ENCODE data around the gene CTNNBIP1. TPM values are rescaled to one million over a fixed set of nuclear protein-coding genes. Genes with fewer than 3 reads are reported as not detected.

Gene CTNNBIP1
- polyA plus RNA-seq, 3 donors from 2014 or later = 41.0 to 51.5 (median 45.5) TPM

GRCh38 chr1:9869831-9870251, 40.2 kb downstream of the CTNNBIP1 start:
- Mint-ChIP-seq H3K4me1 (peaks cover 1 to 4% of the 10 kb centered on the region in 2 donors), H3K27ac (no peak overlapping the region), H3K36me3 (no peaks in the 10 kb centered on the region), H3K4me3 (no peak overlapping the region), H3K27me3 (ENCODE audit: low read depth in 3 of 3) (no peaks in the 10 kb centered on the region), H3K9me3 (no peaks in the 10 kb centered on the region)
- DNase-seq = no peak

- H3K27me3 Mint-ChIP-seq (ENCODE audit: low read depth in 3 of 3) = no peaks in the 10 kb centered on the region
- no peak for DNase-seq
- no peaks in the 10 kb centered on the region for H3K4me1 Mint-ChIP-seq
- H3K4me3 Mint-ChIP-seq = no peak overlapping the region
- no peak overlapping the region for H3K27ac Mint-ChIP-seq
- no peaks in the 10 kb centered on the region for H3K9me3 Mint-ChIP-seq
- peaks cover 0 to 3% (median 0%) of the 10 kb centered on the region in 3 donors for H3K36me3 Mint-ChIP-seq
Observed at GRCh38 chr1:9868244-9868590, 41.9 kb downstream of the CTNNBIP1 start.

DNA sequence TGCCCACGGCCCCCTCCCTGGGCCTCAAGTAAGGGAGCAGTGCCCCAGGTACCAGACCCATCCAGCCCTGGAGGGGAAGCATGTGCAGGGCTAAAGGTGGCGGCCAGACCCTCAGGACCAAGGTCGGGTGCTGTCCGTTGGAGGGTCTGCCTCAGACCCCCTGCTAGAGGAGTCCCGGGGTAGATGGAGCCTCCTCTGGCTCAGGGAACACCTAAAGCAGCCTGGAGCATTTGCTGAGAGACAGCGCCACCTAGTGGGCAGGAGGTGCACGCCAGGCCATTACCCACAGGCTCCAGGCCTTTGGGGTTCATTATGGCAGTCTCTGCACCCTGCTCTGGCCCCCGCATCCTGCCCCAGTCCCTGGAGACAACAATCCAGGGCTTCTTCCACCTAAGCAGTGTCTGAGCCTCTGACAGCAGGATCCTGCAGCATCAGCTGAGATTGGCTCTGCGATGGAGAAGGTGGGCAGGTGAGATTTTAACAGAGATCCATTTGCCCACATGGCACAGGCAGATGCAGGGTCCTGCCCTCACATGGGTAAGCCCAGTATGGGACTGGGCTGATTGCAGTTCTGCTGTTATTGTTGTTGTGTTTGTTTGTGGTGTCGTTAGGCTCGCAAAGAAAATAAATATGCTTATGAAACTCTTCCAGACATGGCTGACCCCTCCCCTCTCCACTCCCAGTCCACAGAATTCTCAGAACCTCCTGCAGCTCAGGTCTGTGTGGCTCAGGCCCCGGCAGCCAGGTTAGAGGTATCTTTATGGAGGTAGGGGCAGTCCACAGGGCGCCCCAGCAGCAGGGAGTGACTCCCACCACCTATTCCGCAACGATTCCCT, 42.4 kb downstream of the CTNNBIP1 start:
- DNase-seq = peak; percentile 76 to 79 (median 76)
- Mint-ChIP-seq H3K9me3 (no peaks in the 10 kb centered on the region), H3K4me3 (no peak overlapping the region), H3K27ac (no peak overlapping the region), H3K27me3 (ENCODE audit: low read depth in 3 of 3) (no peaks in the 10 kb centered on the region), H3K4me1 (no peaks in the 10 kb centered on the region), H3K36me3 (peaks cover 0 to 3% (median 0%) of the 10 kb centered on the region in 3 donors)

DNA sequence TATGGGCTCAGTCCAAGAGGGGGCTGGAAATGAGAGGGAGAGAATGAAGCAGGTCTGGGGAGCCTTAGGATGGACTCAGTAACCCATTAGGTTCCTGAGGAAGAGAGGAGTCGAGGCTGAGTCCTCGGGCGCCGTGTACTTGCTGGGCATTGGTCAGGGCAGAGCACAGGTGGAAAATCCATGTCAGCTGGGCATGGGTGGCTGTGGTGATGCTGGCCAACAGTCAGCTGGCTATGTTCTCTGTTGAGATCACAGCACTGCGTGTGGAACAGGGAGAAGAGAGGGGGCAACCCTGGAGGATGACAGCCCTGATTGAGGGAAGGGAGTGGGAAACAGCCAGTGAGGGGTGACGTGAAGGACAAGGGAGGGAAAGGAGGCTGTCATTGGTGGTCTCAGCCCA, 43.2 kb downstream of the CTNNBIP1 start:
- no peak overlapping the region for H3K4me3 Mint-ChIP-seq
- no peaks in the 10 kb centered on the region for H3K27me3 Mint-ChIP-seq (ENCODE audit: low read depth in 3 of 3)
- H3K4me1 Mint-ChIP-seq = no peaks in the 10 kb centered on the region
- H3K36me3 Mint-ChIP-seq = peaks cover 0 to 3% (median 0%) of the 10 kb centered on the region in 3 donors
- no peaks in the 10 kb centered on the region for H3K9me3 Mint-ChIP-seq
- DNase-seq = no peak
- peak overlapping the region in 1 of 6 donors; percentile 75 for H3K27ac Mint-ChIP-seq

DNA sequence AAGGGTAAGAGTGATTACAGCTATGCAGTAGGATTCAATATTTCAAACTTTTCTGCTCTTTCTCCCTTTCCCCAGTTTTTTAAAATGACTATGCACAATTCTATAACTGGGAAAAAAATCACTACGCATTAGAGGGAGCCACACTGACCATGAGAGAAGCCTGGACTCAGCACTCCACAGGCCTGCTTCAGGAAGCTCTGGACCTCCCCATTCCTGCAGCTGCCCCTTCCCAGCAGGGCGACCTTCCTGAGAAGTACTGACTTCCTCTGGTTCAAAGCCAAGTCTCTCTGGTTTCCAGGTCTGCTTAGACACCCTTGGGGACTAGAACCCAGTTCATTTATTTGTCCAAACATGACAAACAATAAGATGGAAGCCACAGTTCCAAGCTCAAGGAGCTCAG, 44.3 kb downstream of the CTNNBIP1 start:
- H3K4me3 Mint-ChIP-seq = no peak overlapping the region
- peak overlapping the region in 1 of 6 donors; percentile 55 for H3K27ac Mint-ChIP-seq
- H3K27me3 Mint-ChIP-seq (ENCODE audit: low read depth in 3 of 3) = no peaks in the 10 kb centered on the region
- H3K4me1 Mint-ChIP-seq = no peaks in the 10 kb centered on the region
- H3K36me3 Mint-ChIP-seq = peaks cover 0 to 3% (median 0%) of the 10 kb centered on the region in 3 donors
- no peaks in the 10 kb centered on the region for H3K9me3 Mint-ChIP-seq
- no peak for DNase-seq

DNA sequence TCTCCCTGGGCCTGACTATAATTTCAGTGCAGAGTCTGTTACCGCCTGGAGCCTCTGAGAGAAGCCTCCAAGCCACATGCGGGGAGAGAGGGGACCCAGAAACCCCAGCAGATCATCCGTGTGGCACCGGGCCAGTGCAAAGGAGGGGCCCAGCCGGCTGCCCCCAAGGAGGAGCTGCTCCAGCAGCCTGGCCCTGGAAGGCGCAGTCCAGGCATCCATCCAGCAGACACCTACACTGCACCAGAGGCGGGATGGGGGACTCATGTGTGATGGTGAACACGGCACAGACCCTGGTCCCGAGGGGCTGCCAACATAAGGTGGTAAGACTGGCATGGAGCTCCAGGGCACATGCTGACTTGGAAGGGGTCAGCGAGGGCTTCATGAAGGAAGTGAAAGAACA, 46.7 kb downstream of the CTNNBIP1 start:
- no peak overlapping the region for H3K27ac Mint-ChIP-seq
- H3K4me1 Mint-ChIP-seq = no peaks in the 10 kb centered on the region
- H3K4me3 Mint-ChIP-seq = no peak overlapping the region
- H3K36me3 Mint-ChIP-seq = peaks cover 0 to 5% (median 0%) of the 10 kb centered on the region in 3 donors
- no peak for DNase-seq
- H3K9me3 Mint-ChIP-seq = peaks cover 0 to under 1% (median 0%) of the 10 kb centered on the region in 6 donors
- H3K27me3 Mint-ChIP-seq (ENCODE audit: low read depth in 3 of 3) = no peaks in the 10 kb centered on the region

DNA sequence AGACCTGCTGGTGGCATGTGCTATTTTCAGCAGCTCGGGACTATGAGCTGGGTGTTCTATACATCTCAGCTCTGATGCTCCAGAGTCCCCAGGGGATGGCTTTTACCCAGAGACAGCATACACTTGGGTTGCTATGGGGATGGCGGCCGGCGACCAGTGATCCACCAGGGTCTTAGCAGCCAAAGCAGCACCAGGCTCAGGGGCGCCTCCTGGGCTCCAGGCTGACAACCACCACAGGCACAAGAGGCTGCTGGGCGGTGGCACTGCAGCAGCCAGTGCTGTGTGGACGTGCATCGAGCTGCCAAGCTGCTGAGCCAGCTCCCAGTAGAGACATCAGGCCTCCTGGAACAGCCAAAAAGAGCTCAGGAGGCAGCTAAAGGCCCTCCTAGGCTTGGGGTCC, 48.7 kb downstream of the CTNNBIP1 start:
- peaks cover 0 to 2% (median 0%) of the 10 kb centered on the region in 6 donors for H3K9me3 Mint-ChIP-seq
- no peaks in the 10 kb centered on the region for H3K4me1 Mint-ChIP-seq
- H3K27me3 Mint-ChIP-seq (ENCODE audit: low read depth in 3 of 3) = no peaks in the 10 kb centered on the region
- H3K27ac Mint-ChIP-seq = no peak overlapping the region
- H3K36me3 Mint-ChIP-seq = peaks cover 0 to 8% (median 0%) of the 10 kb centered on the region in 3 donors
- DNase-seq = no peak
- H3K4me3 Mint-ChIP-seq = no peak overlapping the region

- H3K27ac Mint-ChIP-seq = no peak overlapping the region
- H3K36me3 Mint-ChIP-seq = peaks cover 0 to 8% (median 0%) of the 10 kb centered on the region in 3 donors
- H3K4me3 Mint-ChIP-seq = no peak overlapping the region
- DNase-seq = no peak
- H3K4me1 Mint-ChIP-seq = no peaks in the 10 kb centered on the region
- H3K27me3 Mint-ChIP-seq (ENCODE audit: low read depth in 3 of 3) = no peaks in the 10 kb centered on the region
- peaks cover 0 to 2% (median 0%) of the 10 kb centered on the region in 6 donors for H3K9me3 Mint-ChIP-seq
Observed at GRCh38 chr1:9860887-9861286, 49.2 kb downstream of the CTNNBIP1 start.

GRCh38 chr1:9859281-9860014, 50.6 kb downstream of the CTNNBIP1 start:
- Mint-ChIP-seq H3K36me3 (peaks cover under 1 to 15% (median 4%) of the 10 kb centered on the region in 3 donors), H3K27ac (peak overlapping the region in 1 of 6 donors; percentile 53), H3K27me3 (ENCODE audit: low read depth in 3 of 3) (peaks cover 0 to 2% (median 0%) of the 10 kb centered on the region in 3 donors), H3K4me3 (no peak overlapping the region), H3K4me1 (no peaks in the 10 kb centered on the region), H3K9me3 (peaks cover 0 to 2% (median 0%) of the 10 kb centered on the region in 6 donors)
- no peak for DNase-seq

DNA sequence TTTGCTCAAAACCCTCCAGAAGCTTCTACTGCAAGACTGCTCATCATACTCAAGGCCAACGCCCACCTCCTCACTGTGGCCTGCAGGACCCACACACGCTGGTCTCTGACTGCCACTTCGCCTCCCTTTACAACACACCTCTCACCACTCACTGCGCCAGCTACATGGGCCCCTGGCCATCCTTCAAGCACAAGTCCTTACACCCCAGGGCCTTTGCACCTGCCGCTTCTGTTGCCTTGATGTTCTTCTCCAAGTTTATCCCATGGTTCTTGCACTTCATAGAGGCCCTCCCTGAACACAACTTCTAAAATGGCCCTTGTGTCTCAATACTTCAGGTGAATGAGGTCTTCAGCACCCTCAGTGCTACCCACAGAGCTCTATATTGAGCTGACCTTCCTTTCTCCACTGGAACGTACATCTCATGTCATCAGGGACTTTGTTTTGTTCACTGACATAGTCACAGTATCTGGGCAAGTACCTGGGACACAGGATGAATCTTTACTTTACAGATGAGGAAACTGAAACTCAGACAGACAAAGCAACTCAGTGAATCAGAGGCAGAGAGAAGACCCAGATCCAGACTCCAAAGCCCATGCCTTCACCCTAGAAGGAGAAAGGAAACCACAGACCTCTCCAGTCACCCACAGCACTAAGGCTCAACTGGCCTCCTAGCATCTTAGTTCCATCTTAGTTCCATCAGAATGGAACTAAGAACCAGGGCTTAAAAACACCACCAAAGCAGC, 51.6 kb downstream of the CTNNBIP1 start:
- peak overlapping the region in 1 of 6 donors; percentile 43 for H3K27ac Mint-ChIP-seq

GRCh38 chr1:9855186-9855585, 54.9 kb downstream of the CTNNBIP1 start:
- H3K4me3 Mint-ChIP-seq = no peak overlapping the region
- no peak for DNase-seq
- peaks cover 0 to 3% (median 0%) of the 10 kb centered on the region in 6 donors for H3K9me3 Mint-ChIP-seq
- no peaks in the 10 kb centered on the region for H3K4me1 Mint-ChIP-seq
- H3K27ac Mint-ChIP-seq = no peak overlapping the region
- peaks cover 9 to 22% (median 15%) of the 10 kb centered on the region in 3 donors for H3K36me3 Mint-ChIP-seq
- H3K27me3 Mint-ChIP-seq (ENCODE audit: low read depth in 3 of 3) = peaks cover 0 to 2% (median 0%) of the 10 kb centered on the region in 3 donors

More for the DNA sequence above, 51.6 kb downstream of the CTNNBIP1 start:
- Mint-ChIP-seq H3K27me3 (ENCODE audit: low read depth in 3 of 3) (peaks cover 0 to 2% (median 0%) of the 10 kb centered on the region in 3 donors), H3K4me1 (no peaks in the 10 kb centered on the region), H3K4me3 (no peak overlapping the region), H3K36me3 (peaks cover 8 to 22% (median 9%) of the 10 kb centered on the region in 3 donors), H3K9me3 (peaks cover 0 to 3% (median 0%) of the 10 kb centered on the region in 6 donors)
- DNase-seq = no peak

- Mint-ChIP-seq H3K36me3 (peaks cover 9 to 18% (median 15%) of the 10 kb centered on the region in 3 donors), H3K4me1 (no peaks in the 10 kb centered on the region), H3K9me3 (peaks cover 0 to 3% (median 0%) of the 10 kb centered on the region in 6 donors), H3K27ac (no peak overlapping the region), H3K27me3 (ENCODE audit: low read depth in 3 of 3) (peaks cover 0 to 2% (median 0%) of the 10 kb centered on the region in 3 donors), H3K4me3 (no peak overlapping the region)
- DNase-seq = no peak
Observed at GRCh38 chr1:9853249-9853595, 56.8 kb downstream of the CTNNBIP1 start.

DNA sequence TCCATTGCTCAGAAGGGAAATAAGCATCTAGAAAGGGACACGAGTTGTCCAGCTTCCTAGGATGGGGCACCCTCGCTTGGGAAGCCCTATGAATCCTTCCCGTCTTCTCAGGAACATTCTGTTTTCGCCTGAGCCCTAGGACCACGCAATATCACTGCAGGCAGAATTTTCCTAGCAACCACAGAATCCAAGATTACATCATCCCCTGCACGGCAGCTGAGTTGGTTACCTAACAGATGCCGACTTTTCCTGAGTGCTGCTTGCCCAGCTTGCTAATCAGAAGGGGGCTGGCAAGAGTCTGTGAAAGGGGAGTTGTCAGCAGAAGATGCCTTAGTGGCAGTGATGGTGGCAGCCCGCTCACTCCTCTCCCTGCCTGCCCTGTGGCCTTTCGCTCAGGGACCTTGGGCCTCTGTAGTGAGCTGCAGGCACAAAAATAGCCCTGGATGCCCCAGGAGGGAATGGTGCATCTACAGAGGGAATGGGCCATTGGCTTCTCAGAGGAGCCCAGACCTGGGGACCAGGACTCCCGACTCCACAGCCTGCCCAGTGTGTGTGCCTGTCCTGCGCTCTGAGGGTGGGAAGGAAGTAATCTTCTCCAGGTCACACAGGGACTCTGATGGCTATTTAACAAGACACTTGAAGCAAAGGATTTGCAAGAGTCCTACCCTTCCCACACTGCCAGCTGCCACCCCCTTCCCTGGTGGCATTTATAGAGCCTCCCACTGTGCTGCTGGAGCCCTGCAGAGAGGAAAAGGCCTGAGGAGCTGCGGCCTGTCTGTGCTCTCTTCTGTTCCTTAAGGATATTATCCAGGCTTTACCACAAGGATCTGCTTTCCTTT, 57.4 kb downstream of the CTNNBIP1 start:
- Mint-ChIP-seq H3K9me3 (peaks cover 0 to 3% (median 0%) of the 10 kb centered on the region in 6 donors), H3K4me3 (no peak overlapping the region), H3K27ac (no peak overlapping the region), H3K27me3 (ENCODE audit: low read depth in 3 of 3) (peaks cover 0 to 2% (median 0%) of the 10 kb centered on the region in 3 donors), H3K4me1 (no peaks in the 10 kb centered on the region), H3K36me3 (peaks cover 9 to 17% (median 15%) of the 10 kb centered on the region in 3 donors)
- DNase-seq = no peak
